Rectal smooth muscle tissue (tissue), 1 donor: ENCODE results near the gene RIPPLY3.

Experiments used
- H3K27ac ChIP-seq: one replicate; pipeline ENCODE4 v1.7.0; 2013; ENCODE audit warnings: low read depth, low read length, inconsistent platforms
- H3K27me3 ChIP-seq: one replicate; pipeline ENCODE4 v1.7.0; 2013; ENCODE audit warnings: low read length; ENCODE audit not compliant: control insufficient read depth, insufficient read depth
- H3K36me3 ChIP-seq: one replicate; pipeline ENCODE4 v1.7.0; 2013; ENCODE audit warnings: low read length; ENCODE audit not compliant: control insufficient read depth, insufficient read depth
- H3K4me1 ChIP-seq: one replicate; pipeline ENCODE4 v1.7.0; 2013; ENCODE audit warnings: low read length; ENCODE audit not compliant: control insufficient read depth, insufficient read depth
- H3K4me3 ChIP-seq: one replicate; pipeline ENCODE4 v1.7.0; 2013; ENCODE audit warnings: low read length
- H3K9ac ChIP-seq: one replicate; pipeline ENCODE4 v1.7.0; 2013; ENCODE audit warnings: low read length

RIPPLY3 gene, protein sequence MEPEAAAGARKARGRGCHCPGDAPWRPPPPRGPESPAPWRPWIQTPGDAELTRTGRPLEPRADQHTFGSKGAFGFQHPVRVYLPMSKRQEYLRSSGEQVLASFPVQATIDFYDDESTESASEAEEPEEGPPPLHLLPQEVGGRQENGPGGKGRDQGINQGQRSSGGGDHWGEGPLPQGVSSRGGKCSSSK

DNA sequence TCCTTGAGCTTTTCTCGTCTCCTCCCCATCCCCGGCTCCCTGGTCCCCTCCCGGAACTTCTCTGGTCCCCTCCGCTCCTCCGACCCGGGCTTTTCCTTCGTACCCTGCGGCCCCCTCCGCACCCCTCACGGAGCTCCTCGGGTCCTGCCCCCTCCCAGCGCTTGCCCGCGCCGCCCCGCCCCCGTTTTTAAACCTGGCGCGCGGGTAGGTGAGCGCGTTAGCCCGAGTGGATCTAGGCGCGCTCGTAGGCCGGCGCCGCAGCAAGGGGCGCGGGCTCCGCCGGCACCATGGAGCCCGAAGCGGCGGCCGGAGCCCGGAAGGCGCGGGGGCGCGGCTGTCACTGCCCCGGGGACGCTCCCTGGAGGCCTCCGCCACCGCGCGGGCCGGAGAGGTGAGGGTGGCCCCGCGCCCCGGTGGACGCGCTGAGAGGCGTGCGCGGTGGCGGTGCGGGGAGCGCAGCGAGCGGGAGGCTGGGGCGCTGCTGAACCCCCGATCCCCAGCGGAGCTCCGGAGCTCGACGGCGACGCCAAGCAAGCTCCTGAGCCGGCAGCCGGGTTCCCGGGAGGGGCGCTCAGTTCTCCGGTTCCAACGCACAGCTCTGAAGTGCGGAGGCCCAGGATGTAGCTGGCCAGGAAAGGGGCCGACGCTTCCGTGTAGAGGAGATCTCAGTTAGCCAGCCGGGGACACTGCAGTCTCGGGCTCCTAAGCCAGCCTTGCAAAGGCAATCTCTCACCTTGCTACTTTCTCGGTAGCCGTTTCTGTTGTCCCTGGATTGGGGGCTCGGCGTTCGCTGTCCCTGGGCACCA is at the start of gene RIPPLY3:
RIPPLY3 (plus strand) TSS at position 217 of the 806 bp plus-strand sequence; CDS start at position 288, 71 bp downstream.
- Histone ChIP-seq H3K36me3 (no peaks in the 10 kb centered on the region), H3K27ac (no peak within 1 kb of the TSS), H3K9ac (no peak within 1 kb of the TSS), H3K4me1 (no peaks in the 10 kb centered on the region), H3K4me3 (peak within 1 kb of the TSS; percentile 32), H3K27me3 (peaks cover 17% of the 10 kb centered on the region)

DNA sequence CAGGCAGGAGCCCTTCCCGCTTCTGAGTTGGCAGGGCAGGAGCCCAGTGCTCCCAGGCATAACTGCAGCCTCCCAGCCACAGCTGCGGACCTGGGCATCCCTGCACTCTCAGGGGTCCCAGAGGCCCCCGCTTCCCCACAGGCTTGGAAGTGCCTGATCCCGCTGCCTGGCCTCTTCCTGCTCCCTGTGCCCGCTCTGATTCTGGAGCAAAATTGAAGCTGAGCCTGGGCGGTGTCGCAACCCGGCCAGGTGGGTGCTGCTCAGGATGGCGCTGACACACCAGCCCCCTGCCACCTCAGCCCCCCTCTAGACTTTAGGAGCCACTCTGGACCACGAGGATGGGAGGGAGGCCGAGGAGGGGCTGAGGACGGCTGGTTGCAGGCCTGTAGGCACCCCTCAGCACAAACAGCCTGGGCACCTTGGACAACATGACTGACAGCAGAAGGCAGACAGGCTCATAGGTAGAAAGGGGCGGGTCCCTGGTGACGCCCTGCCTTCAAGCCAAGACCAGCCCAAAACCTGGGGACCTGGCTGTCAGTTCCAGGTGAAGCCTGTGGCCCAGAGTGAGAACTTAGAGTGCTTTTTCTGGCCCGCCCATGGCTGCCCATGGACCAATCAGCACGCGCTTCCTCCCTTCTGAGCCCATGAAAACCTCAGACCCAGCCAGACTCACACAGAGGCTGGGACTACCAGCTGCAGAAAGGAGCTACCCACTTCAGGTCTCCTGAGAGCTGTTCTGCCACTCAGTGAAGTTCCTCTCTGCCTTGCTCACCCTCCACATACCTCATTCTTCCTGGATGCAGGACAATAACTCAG is 47.3 kb upstream of the RIPPLY3 start:
- no peak overlapping the region for H3K27ac ChIP-seq
- H3K4me1 ChIP-seq: no peaks in the 10 kb centered on the region
- no peak overlapping the region for H3K4me3 ChIP-seq
- no peak overlapping the region for H3K9ac ChIP-seq
- H3K36me3 ChIP-seq: peaks cover 3% of the 10 kb centered on the region
- H3K27me3 ChIP-seq: no peaks in the 10 kb centered on the region

GRCh38 chr21:36960676-36961284 is 45.7 kb upstream of the RIPPLY3 start:
- no peak overlapping the region for H3K4me3 ChIP-seq
- peaks cover 3% of the 10 kb centered on the region for H3K36me3 ChIP-seq
- no peak overlapping the region for H3K9ac ChIP-seq
- no peak overlapping the region for H3K27ac ChIP-seq
- peaks cover under 1% of the 10 kb centered on the region for H3K4me1 ChIP-seq
- no peaks in the 10 kb centered on the region for H3K27me3 ChIP-seq

- H3K36me3 ChIP-seq: peaks cover 3% of the 10 kb centered on the region
- peaks cover 2% of the 10 kb centered on the region for H3K4me1 ChIP-seq
- H3K27me3 ChIP-seq: no peaks in the 10 kb centered on the region
- H3K4me3 ChIP-seq: no peak overlapping the region
- H3K9ac ChIP-seq: no peak overlapping the region
- H3K27ac ChIP-seq: no peak overlapping the region
Observed at GRCh38 chr21:36962098-36962780, 44.3 kb upstream of the RIPPLY3 start.

DNA sequence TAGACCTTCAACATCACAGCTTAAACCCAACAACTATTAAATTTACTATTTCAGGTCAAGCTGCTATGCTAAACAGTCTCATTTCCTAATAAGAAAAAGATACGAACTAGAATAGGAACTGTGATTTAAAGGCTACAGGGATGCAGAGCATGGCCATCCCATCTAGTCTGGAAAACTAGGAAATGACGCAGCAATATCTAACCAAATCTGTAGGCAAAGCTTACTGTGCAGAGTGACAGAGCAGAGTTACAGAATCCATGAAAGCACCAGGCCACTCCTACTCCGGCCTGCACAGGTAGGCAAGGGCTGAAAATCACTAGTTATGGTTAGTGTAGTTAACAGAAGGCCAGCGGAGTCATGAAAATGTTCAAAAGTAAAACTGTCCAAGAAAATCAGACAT is 42.1 kb upstream of the RIPPLY3 start:
- no peak overlapping the region for H3K4me3 ChIP-seq
- peaks cover 2% of the 10 kb centered on the region for H3K4me1 ChIP-seq
- no peak overlapping the region for H3K27ac ChIP-seq
- no peaks in the 10 kb centered on the region for H3K27me3 ChIP-seq
- peaks cover 2% of the 10 kb centered on the region for H3K36me3 ChIP-seq
- H3K9ac ChIP-seq: no peak overlapping the region

DNA sequence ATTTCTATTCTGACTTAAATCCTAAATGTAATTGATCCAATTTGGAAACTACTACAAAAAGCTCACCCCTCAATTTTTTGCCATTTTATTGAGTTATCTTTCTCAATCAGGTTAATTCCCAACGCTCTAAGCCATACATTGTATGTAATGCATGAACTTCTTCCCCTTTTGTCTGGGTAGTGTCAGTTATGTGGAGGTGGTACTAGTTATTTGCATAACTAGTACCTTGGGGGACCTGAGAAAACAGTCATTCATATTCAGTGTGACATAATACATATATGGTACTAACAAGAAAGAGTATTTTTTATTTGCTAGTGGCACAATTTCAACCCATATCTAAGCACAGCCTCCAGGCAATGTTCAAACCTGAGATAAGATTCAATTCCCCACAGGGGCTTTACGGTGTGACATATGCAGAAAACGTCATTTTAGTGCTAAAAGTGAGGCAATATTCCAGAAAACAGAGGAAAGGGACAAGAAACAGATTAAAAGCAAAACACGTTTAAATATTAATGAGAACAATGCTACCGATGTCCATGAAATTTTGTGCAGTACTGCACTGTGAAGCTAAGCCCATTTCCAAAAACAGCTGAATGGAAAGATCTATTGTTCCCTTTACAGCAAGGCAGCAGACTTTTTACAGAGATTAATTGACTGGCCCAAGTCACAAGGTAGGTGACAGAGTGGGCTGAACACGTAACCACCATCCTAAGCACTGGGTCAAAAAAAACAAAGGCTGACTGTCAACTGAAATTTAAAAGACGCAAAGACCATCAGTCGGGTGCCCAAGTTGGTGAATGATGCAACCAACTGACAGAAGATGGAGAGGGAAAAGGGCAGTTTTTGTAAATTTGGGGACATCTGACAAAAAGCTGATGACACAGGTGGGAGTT is 41.4 kb upstream of the RIPPLY3 start:
- Histone ChIP-seq H3K27me3 (no peaks in the 10 kb centered on the region), H3K36me3 (no peaks in the 10 kb centered on the region), H3K9ac (no peak overlapping the region), H3K4me3 (no peak overlapping the region), H3K4me1 (peaks cover 2% of the 10 kb centered on the region), H3K27ac (no peak overlapping the region)

DNA sequence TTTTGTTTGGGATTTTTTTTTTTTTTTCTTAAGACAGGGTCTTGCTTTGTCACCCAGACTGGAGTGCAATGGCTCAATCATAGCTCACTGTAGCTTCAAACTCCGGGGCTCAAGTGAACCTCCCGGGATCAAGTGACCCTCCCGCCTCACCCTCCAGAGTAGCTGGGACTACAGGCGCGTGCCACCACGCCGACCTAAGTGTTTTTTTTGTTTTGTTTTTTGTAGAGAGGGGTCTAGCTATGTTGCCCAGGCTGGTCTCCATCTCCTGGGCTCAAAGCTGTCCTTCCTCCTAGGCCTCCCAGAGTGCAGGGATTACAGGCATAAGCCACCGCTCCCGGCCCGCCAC is 40.8 kb upstream of the RIPPLY3 start:
- Histone ChIP-seq H3K4me1 (peaks cover 2% of the 10 kb centered on the region), H3K27me3 (no peaks in the 10 kb centered on the region), H3K9ac (peak overlapping the region; percentile 38), H3K4me3 (peak overlapping the region; percentile 89), H3K27ac (no peak overlapping the region), H3K36me3 (no peaks in the 10 kb centered on the region)

GRCh38 chr21:36966066-36966820 is 40.3 kb upstream of the RIPPLY3 start, which contains the start of gene HLCS:
Gene HLCS, minus strand, starts transcription at chr21:36966669. Its CDS starts 31 bp downstream, at chr21:36966638.
- Histone ChIP-seq H3K9ac (peak within 1 kb of the TSS; percentile 38), H3K27me3 (no peaks in the 10 kb centered on the region), H3K4me3 (peak within 1 kb of the TSS; percentile 89)

GRCh38 chr21:36966821-36967768 is 39.4 kb upstream of the RIPPLY3 start:
- Histone ChIP-seq H3K27ac (peak overlapping the region; percentile 74), H3K9ac (no peak overlapping the region), H3K4me3 (peak overlapping the region; percentile 64), H3K36me3 (no peaks in the 10 kb centered on the region), H3K27me3 (no peaks in the 10 kb centered on the region), H3K4me1 (peaks cover 2% of the 10 kb centered on the region)

More at GRCh38 chr21:36966066-36966820, 40.3 kb upstream of the RIPPLY3 start, which contains the start of gene HLCS:
- Histone ChIP-seq H3K27ac (peak within 1 kb of the TSS; percentile 74), H3K4me1 (peaks cover 2% of the 10 kb centered on the region), H3K36me3 (no peaks in the 10 kb centered on the region)

GRCh38 chr21:36968414-36968813 is 38.1 kb upstream of the RIPPLY3 start:
- H3K27me3 ChIP-seq: no peaks in the 10 kb centered on the region
- peaks cover 2% of the 10 kb centered on the region for H3K4me1 ChIP-seq
- H3K4me3 ChIP-seq: no peak overlapping the region
- no peak overlapping the region for H3K9ac ChIP-seq
- H3K27ac ChIP-seq: no peak overlapping the region
- no peaks in the 10 kb centered on the region for H3K36me3 ChIP-seq
